ENCODE measurements around the gene KLK5. TPM values are rescaled to one million over a fixed set of nuclear protein-coding genes. Genes with fewer than 3 reads are reported as not detected.

Gene KLK5
- total RNA-seq, 2 donors from 2014 or later: 1.9 to 2.7 TPM

DNA sequence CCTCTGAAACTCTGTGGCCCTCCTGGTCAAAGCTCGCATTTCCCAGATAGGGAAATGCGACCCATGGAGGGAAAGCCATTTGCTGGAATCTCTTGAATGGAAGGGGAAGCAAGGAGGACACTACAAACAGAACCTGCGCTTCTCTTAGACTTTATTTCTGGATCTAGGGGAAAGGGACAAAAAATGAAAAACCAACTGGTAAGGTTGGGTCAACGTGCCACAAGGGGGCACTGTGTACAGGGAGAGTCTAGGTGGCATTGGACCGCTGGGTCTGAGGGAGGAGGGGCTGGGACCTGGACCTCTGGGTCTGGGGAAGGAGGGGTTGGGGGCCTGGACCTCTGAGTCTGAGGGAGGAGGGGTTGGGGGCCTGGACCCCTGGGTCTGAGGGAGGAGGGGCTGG lies 46.6 kb downstream of the KLK5 start:
- Histone ChIP-seq H3K4me3 (peak overlapping the region; percentile 12 to 59), H3K4me1 (replicated peaks) (no peaks in the 10 kb centered on the region), H3K27ac (peak overlapping the region; percentile 79 to 92), H3K36me3 (no peaks in the 10 kb centered on the region), H3K27me3 (replicated peaks; ENCODE audit: insufficient read depth) (no peaks in the 10 kb centered on the region), H3K9me3 (no peaks in the 10 kb centered on the region)
- peak; percentile 47 for DNase-seq (ENCODE audit: low spot score)
- 20% methylated on average over 5 of the region's 5 CpGs for WGBS
- intact Hi-C loops (cut with DNase I): no loop called here
- TF ChIP-seq, protein P1, sequence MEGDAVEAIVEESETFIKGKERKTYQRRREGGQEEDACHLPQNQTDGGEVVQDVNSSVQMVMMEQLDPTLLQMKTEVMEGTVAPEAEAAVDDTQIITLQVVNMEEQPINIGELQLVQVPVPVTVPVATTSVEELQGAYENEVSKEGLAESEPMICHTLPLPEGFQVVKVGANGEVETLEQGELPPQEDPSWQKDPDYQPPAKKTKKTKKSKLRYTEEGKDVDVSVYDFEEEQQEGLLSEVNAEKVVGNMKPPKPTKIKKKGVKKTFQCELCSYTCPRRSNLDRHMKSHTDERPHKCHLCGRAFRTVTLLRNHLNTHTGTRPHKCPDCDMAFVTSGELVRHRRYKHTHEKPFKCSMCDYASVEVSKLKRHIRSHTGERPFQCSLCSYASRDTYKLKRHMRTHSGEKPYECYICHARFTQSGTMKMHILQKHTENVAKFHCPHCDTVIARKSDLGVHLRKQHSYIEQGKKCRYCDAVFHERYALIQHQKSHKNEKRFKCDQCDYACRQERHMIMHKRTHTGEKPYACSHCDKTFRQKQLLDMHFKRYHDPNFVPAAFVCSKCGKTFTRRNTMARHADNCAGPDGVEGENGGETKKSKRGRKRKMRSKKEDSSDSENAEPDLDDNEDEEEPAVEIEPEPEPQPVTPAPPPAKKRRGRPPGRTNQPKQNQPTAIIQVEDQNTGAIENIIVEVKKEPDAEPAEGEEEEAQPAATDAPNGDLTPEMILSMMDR (IDR thresholded peaks at IDR 0.05): peak in 3 of 4 experiments; percentile 31 to 53 (median 52)
- TF ChIP-seq POLR2A (IDR thresholded peaks at IDR 0.05) (no peak), POLR2AphosphoS5 (IDR thresholded peaks at IDR 0.05) (peak; percentile 45)

DNA sequence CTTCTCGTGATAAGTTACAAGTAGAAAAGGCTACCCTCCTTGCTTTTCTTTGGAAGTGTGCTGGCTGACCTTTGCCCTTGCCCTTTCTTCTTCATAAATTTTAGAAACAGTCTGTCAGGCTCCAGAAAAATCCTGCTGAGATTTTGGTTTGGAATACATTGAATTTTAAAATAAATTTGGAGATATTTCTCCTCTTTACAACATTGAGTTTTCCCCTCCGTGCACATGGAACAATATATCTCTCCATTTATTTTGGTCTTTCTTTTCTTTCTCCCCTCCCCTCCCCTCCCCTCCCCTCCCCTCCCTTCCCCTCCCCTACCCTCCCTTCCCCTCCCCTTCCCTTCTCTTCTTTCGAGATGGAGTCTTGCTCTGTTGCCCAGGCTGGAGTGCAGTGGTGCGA lies 50.2 kb downstream of the KLK5 start:
- no peaks in the 10 kb centered on the region for H3K4me1 ChIP-seq (replicated peaks)
- no peak for DNase-seq (ENCODE audit: low spot score)
- TF ChIP-seq POLR2AphosphoS5 (IDR thresholded peaks at IDR 0.05): no peak
- TF ChIP-seq, protein P1 (IDR thresholded peaks at IDR 0.05): no peak
- no peak for TF ChIP-seq POLR2A (IDR thresholded peaks at IDR 0.05)
- H3K4me3 ChIP-seq: no peak overlapping the region
- H3K27me3 ChIP-seq (replicated peaks; ENCODE audit: insufficient read depth): no peaks in the 10 kb centered on the region
- H3K36me3 ChIP-seq: no peaks in the 10 kb centered on the region
- intact Hi-C loops (cut with DNase I): no loop called here
- peak overlapping the region in 1 of 2 donors; percentile 92 for H3K27ac ChIP-seq
- H3K9me3 ChIP-seq: no peaks in the 10 kb centered on the region
- 67% methylated on average over 4 of the region's 4 CpGs for WGBS

DNA sequence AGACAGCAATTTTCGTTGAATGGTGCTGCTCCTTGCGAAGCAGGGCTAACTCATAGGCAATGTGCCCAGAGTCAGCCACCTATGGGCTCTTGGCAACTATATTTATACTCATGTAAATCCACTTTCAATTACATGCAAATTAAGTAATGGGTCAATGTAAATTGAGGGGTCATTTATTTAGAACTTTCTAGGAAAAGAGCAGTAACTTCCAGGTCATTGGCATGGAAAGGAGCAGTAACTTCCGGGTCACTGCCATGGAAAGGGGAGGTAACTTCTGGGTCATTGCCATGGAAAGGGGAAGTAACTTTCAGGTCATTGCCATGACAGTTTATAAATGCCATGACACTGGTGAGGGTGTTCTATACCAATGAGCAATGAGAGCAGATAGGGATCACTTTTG lies 53.3 kb downstream of the KLK5 start:
- Histone ChIP-seq H3K27ac (peak overlapping the region; percentile 23 to 68), H3K4me1 (replicated peaks) (no peaks in the 10 kb centered on the region), H3K36me3 (no peaks in the 10 kb centered on the region), H3K4me3 (no peak overlapping the region), H3K9me3 (no peaks in the 10 kb centered on the region), H3K27me3 (replicated peaks; ENCODE audit: insufficient read depth) (no peaks in the 10 kb centered on the region)
- intact Hi-C loops (cut with DNase I): no loop called here
- TF ChIP-seq POLR2AphosphoS5 (IDR thresholded peaks at IDR 0.05) (no peak), POLR2A (IDR thresholded peaks at IDR 0.05) (no peak)
- TF ChIP-seq, protein P1 (IDR thresholded peaks at IDR 0.05): no peak
- 83% methylated on average over 3 of the region's 3 CpGs for WGBS
- no peak for DNase-seq (ENCODE audit: low spot score)

DNA sequence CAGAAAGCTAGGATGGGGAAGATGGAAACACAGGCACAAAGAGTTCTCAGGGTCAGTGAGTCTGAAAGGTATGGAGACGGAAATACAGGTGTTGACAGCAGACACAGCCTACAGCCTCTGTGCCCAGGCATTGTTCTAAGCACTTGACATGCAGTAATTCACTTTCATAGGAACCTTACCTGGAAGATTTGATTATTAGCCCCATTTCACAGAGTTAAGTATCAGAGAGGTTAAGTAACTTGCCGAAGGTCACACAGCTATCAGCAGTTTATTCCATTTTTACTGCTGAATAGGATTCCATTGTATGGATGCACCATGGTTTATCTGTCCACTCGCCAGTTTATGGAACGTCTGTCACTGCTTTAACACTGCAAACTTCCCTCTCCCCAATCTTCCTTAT lies 54.8 kb downstream of the KLK5 start:
- no peaks in the 10 kb centered on the region for H3K9me3 ChIP-seq
- TF ChIP-seq POLR2AphosphoS5 (IDR thresholded peaks at IDR 0.05): no peak
- TF ChIP-seq, protein P1 (IDR thresholded peaks at IDR 0.05): no peak
- TF ChIP-seq POLR2A (IDR thresholded peaks at IDR 0.05): no peak
- H3K27me3 ChIP-seq (replicated peaks; ENCODE audit: insufficient read depth): no peaks in the 10 kb centered on the region
- 79% methylated on average over 4 of the region's 4 CpGs for WGBS
- intact Hi-C loops (cut with DNase I): no loop called here
- H3K27ac ChIP-seq: peak overlapping the region; percentile 53 to 68
- no peak for DNase-seq (ENCODE audit: low spot score)
- no peaks in the 10 kb centered on the region for H3K4me1 ChIP-seq (replicated peaks)
- no peak overlapping the region for H3K4me3 ChIP-seq
- no peaks in the 10 kb centered on the region for H3K36me3 ChIP-seq

DNA sequence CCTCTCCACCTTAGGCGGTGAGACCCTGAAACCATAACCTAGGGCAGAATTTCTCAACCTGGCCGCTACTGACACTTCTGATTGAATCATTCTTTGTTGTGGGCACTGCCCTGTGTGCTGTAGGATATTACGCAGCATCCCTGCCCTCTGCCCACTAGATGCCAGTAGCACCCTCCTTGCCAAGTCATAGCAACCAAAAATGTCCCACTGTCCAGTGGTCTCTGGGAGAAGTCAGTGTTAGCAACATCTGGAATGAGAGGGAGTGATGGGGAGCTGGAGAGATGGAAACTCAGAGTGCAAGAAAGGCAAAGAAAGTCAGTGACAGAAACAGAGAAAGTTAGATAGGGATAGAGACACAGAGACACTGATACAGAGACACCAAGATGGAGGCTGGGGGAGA lies 55.2 kb downstream of the KLK5 start:
- Histone ChIP-seq H3K4me3 (no peak overlapping the region), H3K36me3 (no peaks in the 10 kb centered on the region), H3K4me1 (replicated peaks) (no peaks in the 10 kb centered on the region), H3K27me3 (replicated peaks; ENCODE audit: insufficient read depth) (no peaks in the 10 kb centered on the region), H3K27ac (peak overlapping the region; percentile 53 to 68), H3K9me3 (no peaks in the 10 kb centered on the region)
- no peak for TF ChIP-seq POLR2A (IDR thresholded peaks at IDR 0.05)
- 95% methylated on average over 3 of the region's 3 CpGs for WGBS
- no peak for DNase-seq (ENCODE audit: low spot score)
- intact Hi-C loops (cut with DNase I): no loop called here
